Cardiac fibroblast (primary cell): Measurements from ENCODE around the gene FADS2.

Experiments used
- DNase-seq, 2 donors: peaks; one replicate each; pipeline versions ENCODE4 v3.0.0 to v3.0.0-alpha.2; 2010; ENCODE audit warnings: low read depth in 2 of 2
- H3K4me3 ChIP-seq, 2 donors: replicated peaks in 1 of 2; 1 replicate in 1 of 2; 2 replicates in 1 of 2; pipeline ENCODE4 v1.5.1; 2011; ENCODE audit warnings: low read depth in 2 of 2, low read length in 2 of 2, mild to moderate bottlenecking in 2 of 2, moderate library complexity in 1 of 2
- TF ChIP-seq, protein P1 (sequence below): IDR thresholded peaks from one replicate; pipeline ENCODE4 v1.5.1; 2011; ENCODE audit warnings: low read depth, mild to moderate bottlenecking, low read length, inconsistent platforms

Gene FADS2

DNA sequence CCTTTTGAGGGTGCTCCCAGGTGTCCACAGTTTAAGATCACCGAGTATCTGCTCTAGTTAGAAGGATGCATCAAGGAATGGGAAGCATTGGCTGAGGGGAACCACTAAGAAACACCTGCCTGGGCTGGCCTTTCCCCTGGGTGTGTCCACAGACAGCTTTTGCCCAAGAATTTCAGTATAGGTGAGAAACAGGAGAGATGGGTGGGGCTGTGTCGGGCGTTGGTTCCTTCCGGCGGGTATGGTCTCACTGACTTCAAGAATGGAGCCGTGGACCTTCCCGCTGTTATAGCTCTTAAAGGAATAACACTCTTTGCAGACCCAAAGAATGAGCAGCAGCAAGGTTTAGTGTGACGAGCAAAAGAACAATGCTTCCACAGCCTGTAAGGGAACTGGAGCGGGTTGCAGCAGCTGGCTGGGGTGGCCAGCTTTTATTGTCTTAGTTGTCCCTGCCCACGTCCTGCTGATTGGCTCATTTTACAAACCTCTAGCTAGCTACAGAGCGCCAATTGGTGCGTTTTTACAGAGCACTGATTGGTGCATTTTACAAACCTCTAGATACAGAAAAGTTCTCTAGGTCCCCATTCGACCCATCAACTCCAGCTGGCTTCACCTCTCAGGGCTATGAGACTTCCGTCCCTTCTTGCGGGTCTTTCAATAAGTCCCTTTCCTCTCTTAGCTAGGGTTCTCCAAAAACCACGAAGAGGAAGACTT, 13.7 kb upstream of the FADS2 start:
- peak overlapping the region; percentile 34 to 87 for H3K4me3 ChIP-seq
- DNase-seq = peak; percentile 40 to 67
- TF ChIP-seq, protein P1, sequence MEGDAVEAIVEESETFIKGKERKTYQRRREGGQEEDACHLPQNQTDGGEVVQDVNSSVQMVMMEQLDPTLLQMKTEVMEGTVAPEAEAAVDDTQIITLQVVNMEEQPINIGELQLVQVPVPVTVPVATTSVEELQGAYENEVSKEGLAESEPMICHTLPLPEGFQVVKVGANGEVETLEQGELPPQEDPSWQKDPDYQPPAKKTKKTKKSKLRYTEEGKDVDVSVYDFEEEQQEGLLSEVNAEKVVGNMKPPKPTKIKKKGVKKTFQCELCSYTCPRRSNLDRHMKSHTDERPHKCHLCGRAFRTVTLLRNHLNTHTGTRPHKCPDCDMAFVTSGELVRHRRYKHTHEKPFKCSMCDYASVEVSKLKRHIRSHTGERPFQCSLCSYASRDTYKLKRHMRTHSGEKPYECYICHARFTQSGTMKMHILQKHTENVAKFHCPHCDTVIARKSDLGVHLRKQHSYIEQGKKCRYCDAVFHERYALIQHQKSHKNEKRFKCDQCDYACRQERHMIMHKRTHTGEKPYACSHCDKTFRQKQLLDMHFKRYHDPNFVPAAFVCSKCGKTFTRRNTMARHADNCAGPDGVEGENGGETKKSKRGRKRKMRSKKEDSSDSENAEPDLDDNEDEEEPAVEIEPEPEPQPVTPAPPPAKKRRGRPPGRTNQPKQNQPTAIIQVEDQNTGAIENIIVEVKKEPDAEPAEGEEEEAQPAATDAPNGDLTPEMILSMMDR = no peak

DNA sequence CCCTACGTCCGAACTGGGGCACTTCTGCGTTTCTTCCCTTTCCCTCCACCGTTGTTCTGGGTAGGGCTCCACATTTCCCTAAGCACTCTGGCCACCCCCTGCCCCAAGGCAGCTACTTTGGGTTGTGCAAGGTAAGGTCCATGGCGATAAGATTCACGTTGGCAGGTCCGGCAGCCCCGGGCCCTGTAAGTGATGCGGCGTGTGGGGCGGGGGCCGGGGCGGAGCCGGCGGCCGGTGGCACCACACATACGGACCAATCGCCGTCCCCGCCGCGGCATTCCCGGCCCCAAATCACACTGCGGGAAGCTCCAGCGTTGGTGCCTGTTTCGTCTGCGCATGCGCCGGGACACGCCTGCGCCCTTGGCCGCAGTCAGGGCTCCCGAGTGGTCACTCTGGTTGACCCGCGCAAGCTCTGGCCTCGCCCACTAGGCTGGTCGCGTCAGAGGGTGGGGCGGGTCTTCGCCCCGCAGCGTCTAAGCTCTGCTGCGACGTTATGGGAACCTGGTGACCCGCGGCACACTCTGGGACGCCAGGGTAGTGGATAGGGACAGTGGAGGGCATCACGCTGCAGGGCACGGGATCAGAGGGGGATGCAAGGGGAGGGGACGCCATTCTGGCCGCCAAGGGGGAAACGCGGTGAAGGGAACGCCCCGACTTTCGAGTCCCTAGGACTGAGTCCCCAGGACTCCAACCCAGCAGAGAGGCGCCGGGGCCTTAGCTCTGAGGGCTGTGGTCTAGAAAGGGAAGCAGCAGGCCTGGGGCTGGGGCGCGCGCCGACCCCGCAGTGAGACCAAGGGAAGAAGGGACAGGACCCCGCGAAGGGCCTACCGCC, 12.9 kb upstream of the FADS2 start:
- H3K4me3 ChIP-seq = peak overlapping the region; percentile 84 to 87
- peak; percentile 97 to 99 for DNase-seq
- TF ChIP-seq, protein P1 = no peak

DNA sequence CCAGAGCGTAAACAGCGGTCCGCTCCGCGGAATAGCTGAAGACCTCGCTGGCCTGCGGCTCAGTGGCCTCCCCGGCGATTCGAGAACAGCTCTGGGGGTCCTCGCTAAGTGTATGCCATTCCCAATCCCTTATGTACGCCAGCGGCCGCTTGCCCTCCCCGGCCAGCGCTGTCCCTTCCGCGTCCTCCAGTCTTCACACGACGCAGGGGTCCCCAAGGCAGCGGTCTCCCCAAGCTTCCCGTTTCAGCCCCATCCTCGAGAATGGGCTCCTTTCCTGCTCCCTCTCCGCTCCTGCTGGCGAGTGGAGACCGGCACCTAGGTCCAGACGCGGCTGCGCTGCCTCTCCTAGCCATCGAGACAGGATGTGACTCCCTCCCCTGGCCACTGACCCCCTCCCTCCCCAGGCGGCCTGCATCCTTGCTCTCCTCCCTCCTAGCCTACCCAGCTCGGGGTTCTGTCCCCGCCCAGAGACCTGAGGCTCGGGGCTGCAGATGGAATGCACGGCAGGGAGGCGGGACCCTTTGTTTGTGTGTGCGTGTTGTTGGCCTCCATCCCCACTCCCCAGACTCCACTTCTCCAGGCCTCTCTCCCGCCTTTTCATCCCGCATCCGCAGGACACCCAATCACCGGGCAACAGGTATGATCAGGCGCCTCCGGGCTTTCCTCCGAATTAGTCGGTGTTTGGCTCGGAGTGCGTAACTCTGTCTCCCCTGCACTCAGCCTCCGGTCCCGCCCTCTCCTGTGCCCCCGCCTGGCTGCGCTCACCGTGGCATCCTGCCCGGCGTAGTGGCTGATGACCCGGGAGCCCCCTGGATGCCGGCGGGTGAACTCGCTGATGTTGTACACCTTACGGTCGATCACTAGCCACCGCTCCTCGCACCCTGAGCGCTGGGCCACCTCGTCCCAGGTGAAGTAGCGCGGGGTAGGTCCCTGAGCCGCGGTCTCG, 12.0 kb upstream of the FADS2 start:
- TF ChIP-seq, protein P1 = no peak
- peak overlapping the region; percentile 84 to 87 for H3K4me3 ChIP-seq
- peak; percentile 83 to 87 for DNase-seq

DNA sequence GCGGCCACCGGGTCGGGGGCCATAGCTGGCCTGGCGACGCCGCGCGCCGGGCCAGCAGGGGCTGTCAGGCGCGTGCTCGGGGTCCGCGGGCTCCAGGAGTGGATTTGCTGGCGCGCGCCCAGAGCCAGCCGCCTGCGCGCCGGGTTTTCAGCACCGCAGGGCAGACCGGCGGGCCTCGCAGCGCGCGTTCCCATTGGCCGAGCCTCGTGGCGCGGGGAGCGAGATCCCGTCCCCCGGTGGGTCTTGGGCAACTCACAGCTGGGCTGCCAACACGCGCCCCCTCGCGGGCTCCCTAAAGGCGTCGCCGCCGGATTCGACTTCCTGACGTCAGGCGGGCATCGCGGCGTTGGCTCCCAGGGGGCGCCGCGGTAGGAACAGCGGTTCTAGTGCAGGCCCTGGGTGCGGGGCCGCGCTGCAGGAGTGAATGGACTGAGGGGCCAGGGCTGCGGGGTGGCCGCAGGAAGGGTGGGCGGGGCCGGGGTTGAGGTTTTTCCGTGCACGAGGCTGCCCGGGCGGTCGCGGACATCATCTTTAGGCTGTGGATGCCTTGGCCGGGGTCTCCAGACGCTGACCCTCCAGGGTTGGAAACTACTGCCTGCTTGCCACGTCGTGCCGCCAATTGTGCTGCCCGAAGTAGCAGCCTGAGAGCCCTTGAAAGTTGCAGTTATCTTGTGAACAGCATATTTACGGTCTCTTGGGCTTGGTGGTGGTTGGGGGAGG, 11.2 kb upstream of the FADS2 start, which contains the start of gene FADS1:
FADS1 (minus strand) TSS at position 268 of the 720 bp plus-strand sequence; CDS start at position 194, 74 bp downstream.
- peak; percentile 95 to 98 for DNase-seq
- TF ChIP-seq, protein P1 = peak; percentile 47
- peak within 1 kb of the TSS; percentile 84 to 87 for H3K4me3 ChIP-seq

DNA sequence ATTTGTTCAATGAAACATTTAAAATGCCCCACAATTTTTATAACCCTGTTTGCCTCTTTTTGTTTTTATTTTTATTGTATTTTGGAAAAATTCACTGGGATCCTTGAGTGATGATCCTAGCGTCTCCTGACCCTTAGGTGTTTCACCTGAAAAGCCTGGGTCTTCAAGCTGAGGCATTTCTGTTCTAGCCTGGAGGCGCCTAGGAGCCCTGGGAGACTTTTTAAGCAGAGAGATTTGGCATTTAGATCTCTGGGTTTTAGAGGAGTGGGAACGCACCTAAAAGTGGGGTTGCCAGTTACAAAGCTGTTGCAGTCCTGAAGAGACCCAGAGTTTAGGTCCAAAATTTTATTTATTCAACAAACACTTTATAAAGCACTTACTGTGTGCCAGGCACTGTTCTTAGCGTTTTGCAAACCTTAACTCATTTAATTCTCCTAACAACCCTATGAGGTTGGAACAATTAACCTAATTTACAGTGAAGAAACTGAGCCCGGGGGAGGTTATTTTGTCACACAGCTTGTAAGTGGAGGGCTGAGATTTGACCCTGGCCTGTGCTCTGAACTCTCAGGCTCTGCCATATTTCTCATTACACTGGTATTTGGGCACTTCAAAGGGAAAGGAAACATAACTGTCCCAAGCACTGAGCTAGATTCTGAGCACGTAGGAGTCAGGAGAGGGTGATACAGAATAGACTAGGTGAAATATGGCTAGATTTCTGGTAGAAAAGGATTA, 10.5 kb upstream of the FADS2 start:
- TF ChIP-seq, protein P1 = no peak
- peak overlapping the region; percentile 84 to 87 for H3K4me3 ChIP-seq
- no peak for DNase-seq
